Gastroesophageal sphincter (tissue), 4 donors: Measurements from ENCODE around the gene FRRS1. TPM values are rescaled to one million over a fixed set of nuclear protein-coding genes. Genes with fewer than 3 reads are reported as not detected.
A peak's percentile ranks its signal among the peaks of the same experiment; 100 is the strongest.
"Not testable (repeated sequence)": the region's sequence is repeated elsewhere in the genome, so short reads cannot be mapped to it uniquely, and the experiment has no call there.

ENCODE experiments used
- ATAC-seq: fragments of 150-250 bp; one replicate; pipeline ENCODE4 v1.9.1; 2016; ENCODE audit warnings: mild to moderate bottlenecking, moderate library complexity
- H3K27ac ChIP-seq, 4 donors: fragments of 200-600 bp; sonication (generic) in 3 of 4; 1 replicate in 3 of 4; 2 replicates in 1 of 4; pipeline ENCODE4 v1.5.1; 2016 to 2019
- H3K27me3 ChIP-seq: fragments of 200-600 bp; sonication (generic); one replicate; pipeline ENCODE4 v1.5.1; 2019
- H3K36me3 ChIP-seq, 2 donors: fragments of 200-600 bp; sonication (generic); one replicate each; pipeline ENCODE4 v1.5.1; 2019; ENCODE audit warnings: control low read depth in 1 of 2
- H3K4me1 ChIP-seq, 3 donors: fragments of 200-600 bp; sonication (generic); 1 replicate in 2 of 3; 2 replicates in 1 of 3; pipeline ENCODE4 v1.5.1; 2016 to 2019; ENCODE audit warnings: control low read depth in 2 of 3
- H3K4me3 ChIP-seq, 2 donors: fragments of 200-600 bp; sonication (generic); one replicate each; pipeline ENCODE4 v1.5.1; 2019; ENCODE audit warnings: mild to moderate bottlenecking in 1 of 2, moderate library complexity in 1 of 2
- H3K9me3 ChIP-seq, 3 donors: fragments of 200-600 bp; sonication (generic); one replicate each; pipeline ENCODE4 v1.5.1; 2017 to 2019; ENCODE audit warnings: control low read depth in 2 of 3
- CTCF ChIP-seq, 4 experiments: fragments of 200-600 bp in 2 of 4; fragments of 450-650 bp in 2 of 4; sonication (generic) in 1 of 4; IDR thresholded peaks; one replicate each; pipeline ENCODE4 v1.5.1; 2017 to 2019; ENCODE audit warnings: antibody characterized with exemption in 4 of 4, mild to moderate bottlenecking in 2 of 4, moderate library complexity in 2 of 4
- EP300 ChIP-seq: sonication (generic); formaldehyde crosslinking; IDR thresholded peaks from one replicate; pipeline ENCODE4 v1.6.1; 2017; ENCODE audit warnings: antibody characterized with exemption, mild to moderate bottlenecking
- POLR2A ChIP-seq, 2 donors: fragments of 450-650 bp; IDR thresholded peaks; one replicate each; pipeline ENCODE4 v1.6.1; 2017; ENCODE audit warnings: antibody characterized with exemption in 2 of 2, mild to moderate bottlenecking in 2 of 2, moderate library complexity in 1 of 2
- POLR2AphosphoS5 ChIP-seq: sonication (generic); formaldehyde crosslinking; IDR thresholded peaks from one replicate; pipeline ENCODE4 v1.6.1; 2017; ENCODE audit warnings: antibody characterized with exemption
- WGBS, 2 donors: methylation state at CpG; one replicate each; pipeline ENCODE4 v1.1.5; 2018; ENCODE audit warnings: low coverage in 1 of 2; 5-methylcytosine and 5-hydroxymethylcytosine counted together
- total RNA-seq, 4 donors: library from RNA; depleted of rRNA; stranded (reverse); fragments of >200 nt; gene quantifications; one replicate each; pipeline ENCODE4 v1.1.0, GENCODE V29; 2016

FRRS1 gene
- total RNA-seq, 4 donors from 2014 or later: 2.5 to 5.3 (median 3.1) TPM

- TF ChIP-seq CTCF (IDR thresholded peaks at IDR 0.05) (peak; percentile 47 to 83 (median 76)), POLR2AphosphoS5 (peak; percentile 59), POLR2A (IDR thresholded peaks at IDR 0.05) (no peak), EP300 (no peak)
- H3K27ac ChIP-seq: peak overlapping the region; percentile 79 to 95 (median 82)
- no peaks in the 10 kb centered on the region for H3K36me3 ChIP-seq
- H3K4me3 ChIP-seq: peak overlapping the region in 1 of 2 donors; percentile 22
- H3K9me3 ChIP-seq: no peaks in the 10 kb centered on the region
- peaks cover 0 to 14% (median 0%) of the 10 kb centered on the region in 3 donors for H3K4me1 ChIP-seq
- no peaks in the 10 kb centered on the region for H3K27me3 ChIP-seq
- ATAC-seq: peak; percentile 94
- WGBS, 2 donors: 4 to 6% methylated on average over 6 to 7 of the region's 7 CpGs
Observed at GRCh38 chr1:99808391-99809115, 42.1 kb upstream of the FRRS1 start.

- Histone ChIP-seq H3K4me3 (no peak overlapping the region), H3K36me3 (no peaks in the 10 kb centered on the region), H3K27ac (no peak overlapping the region), H3K27me3 (no peaks in the 10 kb centered on the region), H3K4me1 (peaks cover 0 to 14% (median 0%) of the 10 kb centered on the region in 3 donors), H3K9me3 (no peaks in the 10 kb centered on the region)
- ATAC-seq: no peak
- TF ChIP-seq CTCF (IDR thresholded peaks at IDR 0.05) (no peak), POLR2A (IDR thresholded peaks at IDR 0.05) (no peak), EP300 (no peak), POLR2AphosphoS5 (no peak)
- 75 to 82% methylated on average over 2 of the region's 2 CpGs for WGBS, 2 donors
Observed at GRCh38 chr1:99806882-99807281, 40.4 kb upstream of the FRRS1 start.

- no peaks in the 10 kb centered on the region for H3K4me1 ChIP-seq
- TF ChIP-seq POLR2AphosphoS5 (no peak), EP300 (no peak), POLR2A (IDR thresholded peaks at IDR 0.05) (no peak), CTCF (IDR thresholded peaks at IDR 0.05) (no peak)
- WGBS, 2 donors: 70 to 100% methylated on average over 2 to 3 of the region's 3 CpGs
- no peaks in the 10 kb centered on the region for H3K36me3 ChIP-seq
- no peaks in the 10 kb centered on the region for H3K27me3 ChIP-seq
- no peak for ATAC-seq
- H3K4me3 ChIP-seq: no peak overlapping the region
- H3K9me3 ChIP-seq: no peaks in the 10 kb centered on the region
- H3K27ac ChIP-seq: no peak overlapping the region
Observed at GRCh38 chr1:99801584-99801983, 35.1 kb upstream of the FRRS1 start.

- not testable (repeated sequence) for H3K4me1 ChIP-seq, H3K27me3 ChIP-seq, H3K27ac ChIP-seq, H3K36me3 ChIP-seq, ATAC-seq, H3K4me3 ChIP-seq, H3K9me3 ChIP-seq
- WGBS, 2 donors: 63 to 87% methylated on average over 4 to 5 of the region's 9 CpGs
Observed at GRCh38 chr1:99793861-99794260, 27.4 kb upstream of the FRRS1 start.

GRCh38 chr1:99789715-99790114 is 23.3 kb upstream of the FRRS1 start:
- TF ChIP-seq POLR2A (IDR thresholded peaks at IDR 0.05) (no peak), POLR2AphosphoS5 (no peak), EP300 (no peak), CTCF (IDR thresholded peaks at IDR 0.05) (no peak)
- Histone ChIP-seq H3K36me3 (no peaks in the 10 kb centered on the region), H3K27ac (no peak overlapping the region), H3K4me1 (no peaks in the 10 kb centered on the region), H3K9me3 (no peaks in the 10 kb centered on the region), H3K4me3 (no peak overlapping the region), H3K27me3 (no peaks in the 10 kb centered on the region)
- 56% methylated on average over 2 of the region's 2 CpGs; no CpG with 5 or more reads in 1 of the 2 donors for WGBS, 2 donors
- ATAC-seq: no peak
